ENCODE measurements around the gene NCR1.
"Not testable (repeated sequence)": the region's sequence is repeated elsewhere in the genome, so short reads cannot be mapped to it uniquely, and the experiment has no call there.

NCR1 gene

DNA sequence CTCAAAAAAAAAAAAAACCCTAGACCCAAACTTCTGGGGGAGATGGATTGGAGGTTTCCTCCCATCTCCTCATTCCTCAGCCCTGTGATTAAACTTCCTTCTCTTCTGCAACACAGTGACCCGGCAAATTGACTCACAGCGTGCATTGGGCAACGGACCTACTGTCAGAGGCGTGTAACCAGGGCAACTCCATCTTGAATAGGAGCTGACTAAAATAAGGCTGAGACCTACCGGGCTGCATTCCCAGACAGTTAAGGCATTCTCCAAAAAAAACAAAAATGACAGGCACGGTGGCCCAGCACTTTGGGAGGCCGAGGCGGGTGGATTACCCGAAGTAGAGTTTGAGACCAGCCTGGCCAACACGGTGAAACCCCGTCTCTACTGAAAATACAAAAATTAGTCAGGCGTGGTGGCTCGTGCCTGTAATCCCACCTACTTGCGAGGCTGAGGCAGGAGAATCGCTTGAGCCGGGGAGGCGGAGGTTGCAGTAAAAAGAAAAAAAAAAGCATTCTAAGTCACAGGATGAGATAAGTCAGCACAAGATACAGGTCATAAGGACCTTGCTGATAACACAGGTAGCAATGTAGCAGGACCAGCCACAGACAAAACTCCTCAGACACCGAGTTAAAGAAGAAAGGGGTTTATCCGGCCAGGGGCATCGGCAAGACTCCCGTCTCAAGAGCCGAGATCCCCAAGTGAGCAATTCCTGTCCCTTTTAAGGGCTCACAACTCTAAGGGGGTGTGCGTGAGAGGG lies 46.8 kb downstream of the NCR1 start:
- ChIA-PET CTCF (no interaction called here), POLR2A (no interaction called here)
- no peak for TF ChIP-seq FOXK2 (IDR thresholded peaks at IDR 0.05)
- no peak for TF ChIP-seq SUZ12 (IDR thresholded peaks at IDR 0.05)
- no peak for TF ChIP-seq HDGF (IDR thresholded peaks at IDR 0.05; ENCODE audit: borderline replicate concordance)
- TF ChIP-seq TARDBP (IDR thresholded peaks at IDR 0.05): no peak
- no peak for DNase-seq (ENCODE audit: extremely low spot score)

DNA sequence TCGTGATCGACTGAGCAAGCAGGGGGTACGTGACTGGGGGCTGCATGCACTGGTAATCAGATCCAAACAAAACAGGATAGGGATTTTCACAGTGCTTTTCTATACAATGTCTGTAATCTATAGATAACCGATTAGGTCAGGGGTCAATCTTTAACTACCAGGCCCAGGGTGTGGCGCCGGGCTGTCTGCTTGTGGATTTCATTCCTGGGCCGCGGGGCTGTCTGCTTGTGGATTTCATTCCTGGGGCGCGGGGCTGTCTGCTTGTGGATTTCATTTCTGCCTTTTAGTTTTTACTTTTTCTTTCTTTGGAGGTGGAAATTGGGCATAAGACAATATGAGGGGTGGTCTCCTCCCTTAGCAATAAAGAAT lies 47.4 kb downstream of the NCR1 start:
- CTCF ChIA-PET; DNase-seq (ENCODE audit: extremely low spot score); POLR2A ChIA-PET: not testable (repeated sequence)

DNA sequence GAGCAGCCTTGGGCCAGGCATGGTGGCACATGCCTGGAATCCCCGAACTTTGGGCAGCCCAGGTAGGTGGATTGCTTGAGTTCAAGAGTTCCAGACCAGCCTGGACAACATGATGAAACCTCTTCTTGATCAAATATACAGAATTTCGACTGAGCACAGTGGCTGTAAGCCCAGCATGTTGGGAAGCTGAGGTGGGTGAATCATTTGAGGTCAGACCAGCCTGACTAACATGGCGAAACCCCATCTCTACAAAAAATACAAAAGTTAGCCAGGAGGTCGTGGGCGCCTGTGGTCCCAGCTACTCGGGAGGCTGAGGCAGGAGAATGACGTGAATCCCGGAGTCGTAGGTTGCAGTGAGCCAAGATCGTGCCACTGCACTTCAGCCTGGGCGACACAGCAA lies 49.4 kb downstream of the NCR1 start:
- CTCF ChIA-PET: no interaction called here
- DNase-seq (ENCODE audit: extremely low spot score): no peak
- TF ChIP-seq FOXA1 (IDR thresholded peaks at IDR 0.05) (no peak), FOXM1 (IDR thresholded peaks at IDR 0.05; ENCODE audit: borderline replicate concordance) (no peak), CTBP1 (IDR thresholded peaks at IDR 0.05; ENCODE audit: borderline replicate concordance) (no peak), BHLHE40 (IDR thresholded peaks at IDR 0.05; ENCODE audit: borderline replicate concordance) (no peak), SP1 (IDR thresholded peaks at IDR 0.05) (no peak), ELF4 (IDR thresholded peaks at IDR 0.05) (no peak), SUZ12 (IDR thresholded peaks at IDR 0.05) (no peak), FOXK2 (IDR thresholded peaks at IDR 0.05) (no peak), HDGF (IDR thresholded peaks at IDR 0.05; ENCODE audit: borderline replicate concordance) (no peak), ZNF384 (IDR thresholded peaks at IDR 0.05) (no peak), L3MBTL2 (conservative IDR thresholded peaks at IDR 0.05) (no peak), TARDBP (IDR thresholded peaks at IDR 0.05) (no peak), LEF1 (IDR thresholded peaks at IDR 0.05; ENCODE audit: borderline replicate concordance) (no peak), ARNT (IDR thresholded peaks at IDR 0.05) (no peak), NFRKB (IDR thresholded peaks at IDR 0.05) (no peak)
- TF ChIP-seq, protein P1, sequence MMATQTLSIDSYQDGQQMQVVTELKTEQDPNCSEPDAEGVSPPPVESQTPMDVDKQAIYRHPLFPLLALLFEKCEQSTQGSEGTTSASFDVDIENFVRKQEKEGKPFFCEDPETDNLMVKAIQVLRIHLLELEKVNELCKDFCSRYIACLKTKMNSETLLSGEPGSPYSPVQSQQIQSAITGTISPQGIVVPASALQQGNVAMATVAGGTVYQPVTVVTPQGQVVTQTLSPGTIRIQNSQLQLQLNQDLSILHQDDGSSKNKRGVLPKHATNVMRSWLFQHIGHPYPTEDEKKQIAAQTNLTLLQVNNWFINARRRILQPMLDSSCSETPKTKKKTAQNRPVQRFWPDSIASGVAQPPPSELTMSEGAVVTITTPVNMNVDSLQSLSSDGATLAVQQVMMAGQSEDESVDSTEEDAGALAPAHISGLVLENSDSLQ (IDR thresholded peaks at IDR 0.05): no peak
- POLR2A ChIA-PET: no interaction called here

DNA sequence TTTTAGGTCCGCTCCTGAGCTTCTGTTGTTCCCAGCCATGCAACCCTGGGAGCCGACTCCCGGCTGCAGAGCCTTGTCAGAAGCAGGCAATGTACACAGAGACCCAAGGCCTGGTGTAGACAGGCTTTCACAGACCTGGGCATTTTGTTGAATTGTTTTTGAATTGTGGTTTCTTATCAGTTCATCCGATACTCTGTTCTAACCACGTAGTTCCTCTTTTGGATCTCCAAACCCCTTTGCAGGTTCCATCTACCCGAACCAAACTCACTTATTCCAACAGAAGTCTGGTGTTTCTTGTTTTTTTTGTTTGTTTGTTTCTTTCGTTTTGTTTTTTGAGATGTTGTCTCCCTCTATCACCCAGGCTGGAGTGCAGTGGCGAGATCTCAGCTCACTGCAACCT lies 53.9 kb downstream of the NCR1 start:
- CTCF ChIA-PET: no interaction called here
- DNase-seq (ENCODE audit: extremely low spot score): no peak

More for the DNA sequence above, 53.9 kb downstream of the NCR1 start:
- POLR2A ChIA-PET: no interaction called here
- TF ChIP-seq SP1 (IDR thresholded peaks at IDR 0.05) (no peak), L3MBTL2 (conservative IDR thresholded peaks at IDR 0.05) (no peak), TARDBP (IDR thresholded peaks at IDR 0.05) (no peak), BHLHE40 (IDR thresholded peaks at IDR 0.05; ENCODE audit: borderline replicate concordance) (no peak), NFRKB (IDR thresholded peaks at IDR 0.05) (no peak), LEF1 (IDR thresholded peaks at IDR 0.05; ENCODE audit: borderline replicate concordance) (no peak), FOXM1 (IDR thresholded peaks at IDR 0.05; ENCODE audit: borderline replicate concordance) (no peak), ELF4 (IDR thresholded peaks at IDR 0.05) (no peak), CTBP1 (IDR thresholded peaks at IDR 0.05; ENCODE audit: borderline replicate concordance) (no peak)
